ENCODE results near the gene ABCC4. TPM values are rescaled to one million over a fixed set of nuclear protein-coding genes. Genes with fewer than 3 reads are reported as not detected.

The ABCC4 gene
- total RNA-seq, 4 donors from 2014 or later: 5.7 to 23.3 (median 6.9) TPM

- ATAC-seq (ENCODE audit: low FRiP score) (no peak), DNase-seq (ENCODE audit: low spot score) (no peak)
- TF ChIP-seq CTCF (IDR thresholded peaks at IDR 0.05): no peak
These were observed 27.1 kb upstream of the ABCC4 start for GRCh38 chr13:95328386-95328785.

GRCh38 chr13:95327190-95327589 lies 25.9 kb upstream of the ABCC4 start:
- DNase-seq (ENCODE audit: low spot score): no peak
- TF ChIP-seq CTCF (IDR thresholded peaks at IDR 0.05): no peak
- no peak for ATAC-seq (ENCODE audit: low FRiP score)

GRCh38 chr13:95326695-95327094 lies 25.4 kb upstream of the ABCC4 start:
- TF ChIP-seq CTCF (IDR thresholded peaks at IDR 0.05): no peak
- no peak for DNase-seq (ENCODE audit: low spot score)
- ATAC-seq (ENCODE audit: low FRiP score): no peak

- no peak for TF ChIP-seq CTCF (IDR thresholded peaks at IDR 0.05)
These were observed 24.2 kb upstream of the ABCC4 start for GRCh38 chr13:95325485-95325884.

GRCh38 chr13:95323930-95324662 lies 22.8 kb upstream of the ABCC4 start:
- ATAC-seq (ENCODE audit: low FRiP score): no peak
- no peak for TF ChIP-seq CTCF (IDR thresholded peaks at IDR 0.05)
- DNase-seq (ENCODE audit: low spot score): no peak

More at GRCh38 chr13:95325485-95325884, 24.2 kb upstream of the ABCC4 start:
- no peak for ATAC-seq (ENCODE audit: low FRiP score)
- DNase-seq (ENCODE audit: low spot score): no peak

- TF ChIP-seq CTCF (IDR thresholded peaks at IDR 0.05): no peak
- DNase-seq (ENCODE audit: low spot score): no peak
- no peak for ATAC-seq (ENCODE audit: low FRiP score)
These were observed 18.5 kb upstream of the ABCC4 start for GRCh38 chr13:95319551-95320274.
